GM23338 (cell line): ENCODE results near the gene MED12L. TPM values are rescaled to one million over a fixed set of nuclear protein-coding genes. Genes with fewer than 3 reads are reported as not detected.

Experiments used
- ATAC-seq: fragments of 200-7000 bp; cut with Tn5 transposase; 3 replicates; pipeline ENCODE4 v1.9.1; 2020
- DNase-seq: peaks from one replicate; pipeline ENCODE4 v3.0.0-alpha.2; 2015; ENCODE audit warnings: low spot score
- H2AFZ ChIP-seq: fragments of 200-600 bp; sonication (generic); 2 replicates; pipeline ENCODE4 v1.8.0; 2016; ENCODE audit warnings: antibody characterized with exemption, mild to moderate bottlenecking, moderate library complexity
- H3F3A ChIP-seq: fragments of 200-600 bp; sonication (generic); replicated peaks from 2 replicates; pipeline ENCODE4 v1.8.0; 2017; ENCODE audit warnings: antibody characterized with exemption, mixed run types, low read depth
- H3K27ac ChIP-seq: fragments of 200-600 bp; sonication (generic); 2 replicates; pipeline ENCODE4 v1.6.1; 2016; ENCODE audit warnings: low read depth
- H3K27me3 ChIP-seq: fragments of 200-600 bp; sonication (generic); 2 replicates; pipeline ENCODE4 v1.8.0; 2016; ENCODE audit warnings: mild to moderate bottlenecking, mixed run types, moderate library complexity; ENCODE audit not compliant: insufficient read depth
- H3K36me3 ChIP-seq: fragments of 200-600 bp; sonication (generic); 2 replicates; pipeline ENCODE4 v1.8.0; 2016; ENCODE audit warnings: mild to moderate bottlenecking; ENCODE audit not compliant: insufficient read depth
- H3K4me1 ChIP-seq: fragments of 200-600 bp; sonication (generic); 2 replicates; pipeline ENCODE4 v1.8.0; 2016; ENCODE audit warnings: mild to moderate bottlenecking, moderate library complexity; ENCODE audit not compliant: insufficient read depth
- H3K4me2 ChIP-seq: fragments of 200-600 bp; sonication (generic); 2 replicates; pipeline ENCODE4 v1.7.1; 2017; ENCODE audit warnings: mixed run types
- H3K4me3 ChIP-seq: fragments of 200-600 bp; sonication (generic); 2 replicates; pipeline ENCODE4 v1.6.1; 2016; ENCODE audit warnings: mixed run types
- H3K79me2 ChIP-seq: fragments of 200-600 bp; sonication (generic); replicated peaks from 2 replicates; pipeline ENCODE4 v1.8.0; 2017; ENCODE audit warnings: mild to moderate bottlenecking; ENCODE audit not compliant: insufficient read depth
- H3K9me2 ChIP-seq: fragments of 200-600 bp; sonication (generic); 2 replicates; pipeline ENCODE4 v1.8.0; 2017; ENCODE audit not compliant: insufficient read depth
- H4K20me1 ChIP-seq: fragments of 200-600 bp; sonication (generic); replicated peaks from 2 replicates; pipeline ENCODE4 v1.8.0; 2017; ENCODE audit warnings: mild to moderate bottlenecking; ENCODE audit not compliant: insufficient read depth
- H3K27ac Mint-ChIP-seq: 2 replicates; pipeline ENCODE4 v1.8.0; 2020; ENCODE audit warnings: inconsistent platforms, mild to moderate bottlenecking, moderate library complexity, mixed read lengths
- H3K27me3 Mint-ChIP-seq: 3 replicates; pipeline ENCODE4 v1.8.0; 2022; ENCODE audit warnings: low read depth, mild to moderate bottlenecking, moderate library complexity, mixed read lengths, inconsistent platforms; ENCODE audit not compliant: insufficient read depth, poor library complexity
- H3K36me3 Mint-ChIP-seq: 3 replicates; pipeline ENCODE4 v1.8.0; 2021; ENCODE audit warnings: low read depth, mild to moderate bottlenecking, inconsistent platforms, moderate library complexity, mixed read lengths
- H3K4me1 Mint-ChIP-seq: 3 replicates; pipeline ENCODE4 v1.8.0; 2020; ENCODE audit warnings: mild to moderate bottlenecking, inconsistent platforms, mixed read lengths
- H3K4me3 Mint-ChIP-seq: 3 replicates; pipeline ENCODE4 v1.8.0; 2021; ENCODE audit warnings: moderate library complexity, mild to moderate bottlenecking, inconsistent platforms, mixed read lengths
- H3K9me3 Mint-ChIP-seq: 3 replicates; pipeline ENCODE4 v1.8.0; 2020; ENCODE audit warnings: moderate library complexity, mild to moderate bottlenecking, inconsistent platforms, mixed read lengths
- CREB1 ChIP-seq: fragments of 250-450 bp; sonication (Bioruptor Pico); IDR thresholded peaks from 2 replicates; pipeline ENCODE4 v1.5.0; 2020; ENCODE audit warnings: low read depth, mild to moderate bottlenecking, moderate library complexity
- CTCF ChIP-seq, 2 experiments: fragments of 200-600 bp in 1 of 2; sonication (generic) in 1 of 2; conservative IDR thresholded peaks; 2 replicates each; pipeline versions ENCODE4 v1.5.1 to v1.6.1; 2016 to 2017; ENCODE audit warnings: antibody characterized with exemption in 2 of 2, low read depth in 2 of 2, mild to moderate bottlenecking in 2 of 2, moderate library complexity in 1 of 2
- ETS1 ChIP-seq: IDR thresholded peaks from 2 replicates; pipeline ENCODE4 v1.6.1; 2016; ENCODE audit warnings: antibody characterized with exemption
- EZH2 ChIP-seq: fragments of 200-600 bp; sonication (generic); IDR thresholded peaks from one replicate; pipeline ENCODE4 v1.8.0; 2017; ENCODE audit warnings: antibody characterized with exemption, mild to moderate bottlenecking, low read depth; ENCODE audit not compliant: unreplicated experiment
- EZH2phosphoT487 ChIP-seq: fragments of 200-600 bp; sonication (generic); IDR thresholded peaks from one replicate; pipeline ENCODE4 v1.8.1; 2018; ENCODE audit warnings: antibody characterized with exemption; ENCODE audit not compliant: unreplicated experiment
- POLR2AphosphoS5 ChIP-seq: IDR thresholded peaks from 2 replicates; pipeline ENCODE4 v1.6.1; 2016; ENCODE audit warnings: antibody characterized with exemption, low read depth
- REST ChIP-seq: IDR thresholded peaks from one replicate; pipeline ENCODE4 v1.6.1; 2018; ENCODE audit warnings: antibody characterized with exemption; ENCODE audit not compliant: unreplicated experiment
- STAT1 ChIP-seq: IDR thresholded peaks from one replicate; pipeline ENCODE4 v1.6.1; 2016; ENCODE audit warnings: antibody characterized with exemption; ENCODE audit not compliant: unreplicated experiment
- ZNF114 ChIP-seq: fragments of 250-450 bp; sonication (Bioruptor Pico); IDR thresholded peaks from 2 replicates; pipeline ENCODE4 v1.5.0; 2020; ENCODE audit warnings: mild to moderate bottlenecking, moderate library complexity
- ZNF331 ChIP-seq: fragments of 250-450 bp; sonication (Bioruptor Pico); IDR thresholded peaks from 2 replicates; pipeline ENCODE4 v1.5.0; 2020; ENCODE audit warnings: low read depth, mild to moderate bottlenecking, moderate library complexity
- polyA plus RNA-seq: library from polyadenylated mRNA; unstranded; fragments of >200 nt; fragmentation: Nextera tagmentation; extraction: Ambion mirVana; gene quantifications from 2 replicates; pipeline ENCODE4 v1.2.1, GENCODE V29; 2016
- total RNA-seq: library from RNA; depleted of rRNA; stranded (reverse); fragments of >200 nt; shearing (Covaris generic); gene quantifications from 2 replicates; pipeline ENCODE4 v1.2.3, GENCODE V29; 2014

The MED12L gene
- total and polyA plus RNA-seq, 2 experiments from 2014 or later = 5.7 to 25.0 TPM

DNA sequence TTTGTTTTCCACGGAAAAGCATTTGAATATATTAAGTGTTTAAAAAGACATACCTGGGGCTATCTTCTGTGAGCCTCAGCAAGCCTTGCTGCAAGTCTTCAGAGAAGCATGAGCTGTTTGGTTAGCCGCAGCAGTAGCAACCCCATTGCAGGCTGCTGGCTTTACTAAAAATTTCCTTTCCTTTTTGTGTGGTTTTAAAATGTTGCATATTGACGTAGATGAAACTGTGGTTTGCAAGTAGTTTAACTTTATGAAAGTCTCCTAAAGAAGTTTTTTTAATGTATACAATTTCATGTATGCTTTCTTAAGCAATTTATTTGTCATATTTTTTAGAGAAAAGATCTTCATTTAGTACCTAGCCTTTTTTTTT, 117.6 kb downstream of the MED12L start, which contains the start of gene GPR171:
Gene GPR171, minus strand, starts transcription at position 166 of the 370 bp plus-strand sequence. CDS start 3,830 bp downstream, outside the sequence.
- Mint-ChIP-seq H3K27ac (no peak within 1 kb of the TSS), H3K9me3 (no peaks in the 10 kb centered on the region), H3K4me3 (no peak within 1 kb of the TSS), H3K27me3 (peaks cover 3% of the 10 kb centered on the region), H3K4me1 (peaks cover 11% of the 10 kb centered on the region), H3K36me3 (no peaks in the 10 kb centered on the region)
- Histone ChIP-seq H4K20me1 (no peaks in the 10 kb centered on the region), H3F3A (no peaks in the 10 kb centered on the region), H3K9me2 (no peaks in the 10 kb centered on the region), H3K4me2 (no peak within 1 kb of the TSS), H3K27me3 (no peaks in the 10 kb centered on the region), H3K36me3 (no peaks in the 10 kb centered on the region), H3K79me2 (no peaks in the 10 kb centered on the region), H3K4me3 (no peak within 1 kb of the TSS), H3K4me1 (peaks cover 4% of the 10 kb centered on the region; the same call in 1 of the 2 replicates), H3K27ac (no peak within 1 kb of the TSS), H2AFZ (no peak within 1 kb of the TSS)
- DNase-seq (no peak), ATAC-seq (no peak)
- no peak for TF ChIP-seq EZH2
- no peak for TF ChIP-seq POLR2AphosphoS5
- no peak for TF ChIP-seq CREB1 (CRISPR knock-in tag)
- TF ChIP-seq REST = no peak
- no peak for TF ChIP-seq STAT1
- no peak for TF ChIP-seq CTCF (conservative IDR thresholded peaks at IDR 0.05; ENCODE audit: low read depth in 2 of 2)
- no peak for TF ChIP-seq ZNF114 (CRISPR knock-in tag)
- TF ChIP-seq EZH2phosphoT487 = no peak

DNA sequence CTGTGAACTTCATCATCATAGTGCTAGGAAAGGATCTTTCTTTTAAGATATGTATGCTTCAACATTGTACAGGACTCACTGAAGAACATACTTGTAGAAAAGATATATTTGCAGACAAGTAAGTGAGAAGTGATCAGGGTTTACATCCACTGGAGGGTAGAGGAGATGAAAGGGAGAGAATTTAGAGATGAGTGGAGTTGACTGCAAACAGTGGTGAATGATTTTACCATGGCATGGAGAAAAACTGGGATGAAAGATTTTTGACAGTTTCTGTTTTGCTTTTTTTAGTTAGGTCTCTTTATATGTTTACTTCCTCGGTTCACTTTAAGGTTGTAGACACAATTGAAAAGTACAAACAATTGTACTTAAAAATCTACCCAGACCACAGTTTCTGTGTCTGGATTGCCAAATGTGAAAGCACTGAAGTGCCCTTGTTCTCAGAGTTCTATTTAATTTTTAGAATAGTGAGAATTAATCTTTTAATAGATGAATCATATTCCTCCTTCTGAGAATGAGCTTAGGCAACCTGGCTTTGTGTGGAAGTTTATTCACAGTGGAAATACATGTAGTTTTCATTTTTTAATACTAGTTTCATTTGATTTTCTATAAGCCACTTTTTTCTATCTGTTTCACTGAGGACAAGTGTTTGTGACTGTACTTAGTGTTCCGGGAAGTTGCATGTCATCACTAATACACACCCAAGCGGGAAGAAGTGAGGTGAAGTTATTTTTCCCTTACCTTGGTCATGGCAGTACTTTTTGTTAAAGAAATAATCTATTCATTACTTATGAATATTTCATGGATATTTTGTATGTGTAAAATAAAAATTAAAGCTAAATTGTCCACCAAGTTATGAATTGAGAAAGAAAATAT, 119.3 kb downstream of the MED12L start:
- H3K27me3 Mint-ChIP-seq = peaks cover 3% of the 10 kb centered on the region
- TF ChIP-seq ETS1 (no peak), REST (no peak), ZNF114 (CRISPR knock-in tag) (no peak), ZNF331 (CRISPR knock-in tag) (no peak), EZH2phosphoT487 (no peak)
- H3F3A ChIP-seq = no peaks in the 10 kb centered on the region
- H3K27me3 ChIP-seq = no peaks in the 10 kb centered on the region
- no peaks in the 10 kb centered on the region for H3K79me2 ChIP-seq
- H3K27ac ChIP-seq = no peak overlapping the region
- no peaks in the 10 kb centered on the region for H3K9me3 Mint-ChIP-seq
- no peaks in the 10 kb centered on the region for H3K36me3 ChIP-seq
- ATAC-seq (no peak), DNase-seq (no peak)
- H2AFZ ChIP-seq = no peak overlapping the region
- H4K20me1 ChIP-seq = no peaks in the 10 kb centered on the region
- no peaks in the 10 kb centered on the region for H3K36me3 Mint-ChIP-seq
- no peak overlapping the region for H3K4me2 ChIP-seq
- no peak overlapping the region for H3K4me3 ChIP-seq
- no peak overlapping the region for H3K4me3 Mint-ChIP-seq
- H3K4me1 ChIP-seq = peaks cover 4% of the 10 kb centered on the region; the same call in 1 of the 2 replicates
- H3K9me2 ChIP-seq = no peaks in the 10 kb centered on the region
- H3K4me1 Mint-ChIP-seq = peaks cover 11% of the 10 kb centered on the region
- 0 out of 2 replicates have a peak overlapping the region, but pooled peaks have one; percentile 18 for H3K27ac Mint-ChIP-seq
